Left lung (tissue), 10 donors: ENCODE measurements around the gene CCBE1. TPM values are rescaled to one million over a fixed set of nuclear protein-coding genes. Genes with fewer than 3 reads are reported as not detected.

Experiments used
- ATAC-seq: fragments of 200-7000 bp; cut with Tn5 transposase; one replicate; pipeline ENCODE4 v1.9.1; 2020; ENCODE audit warnings: moderate library complexity
- DNase-seq, 4 donors: peaks; one replicate each; pipeline ENCODE4 v3.0.0-alpha.2; 2013 to 2020
- H3K27ac ChIP-seq, 2 donors: fragments of 200-600 bp; sonication (generic) in 1 of 2; one replicate each; pipeline versions ENCODE4 v1.5.0 to v1.8.0; 2020 to 2021
- H3K27me3 ChIP-seq, 2 donors: fragments of 200-600 bp; sonication (generic) in 1 of 2; one replicate each; pipeline versions ENCODE4 v1.5.0 to v1.8.0; 2020 to 2021
- H3K36me3 ChIP-seq, 2 donors: fragments of 200-600 bp; sonication (generic) in 1 of 2; one replicate each; pipeline versions ENCODE4 v1.5.0 to v1.8.0; 2020 to 2021
- H3K4me1 ChIP-seq, 2 donors: fragments of 200-600 bp; one replicate each; pipeline ENCODE4 v1.8.0; 2021
- H3K4me3 ChIP-seq, 2 donors: fragments of 200-600 bp; sonication (generic) in 1 of 2; one replicate each; pipeline versions ENCODE4 v1.5.0 to v1.8.0; 2020 to 2021; ENCODE audit warnings: mild to moderate bottlenecking in 1 of 2
- H3K9me3 ChIP-seq, 2 donors: fragments of 200-600 bp; sonication (generic) in 1 of 2; one replicate each; pipeline versions ENCODE4 v1.5.0 to v1.8.0; 2020 to 2021
- CTCF ChIP-seq, 2 donors: fragments of 200-600 bp; sonication (generic) in 1 of 2; IDR thresholded peaks; one replicate each; pipeline versions ENCODE4 v1.5.0 to v1.8.0; 2021; ENCODE audit warnings: antibody characterized with exemption in 2 of 2
- intact Hi-C, 2 donors: fragments of 100-400 bp; cut with DNase I; formaldehyde crosslinking; loops; one replicate each; pipeline versions ENCODE4 v1.11.2 to v1.14.2; 2022
- polyA plus RNA-seq, 6 donors: library from polyadenylated mRNA; unstranded; fragments of 120-200 nt; gene quantifications; one replicate each; pipeline ENCODE4 v1.2.1, GENCODE V29; 2013; ENCODE audit not compliant: insufficient read length in 6 of 6
- total RNA-seq, 2 donors: library from RNA; stranded (reverse); fragmentation: NEBNext Ultra II Directional; extraction: Animal tissue kit (Norgen Biotek cat#: 25700); gene quantifications; one replicate each; pipeline ENCODE4 v1.2.1, GENCODE V29; 2021
- donor health status: DM: no; HTN: yes; CAD: no.
- donor health status: DM: no; HTN: no; CAD: no.

Gene CCBE1
- total and polyA plus RNA-seq, 8 donors, result 16.0 to 96.5 (median 84.1) TPM

- intact Hi-C loops, result no loop called here
- no peak for TF ChIP-seq CTCF (IDR thresholded peaks at IDR 0.05)
- no peak overlapping the region for H3K4me3 ChIP-seq
- H3K27ac ChIP-seq, result no peak overlapping the region
- ATAC-seq (no peak), DNase-seq (no peak)
- no peaks in the 10 kb centered on the region for H3K27me3 ChIP-seq
- no peaks in the 10 kb centered on the region for H3K36me3 ChIP-seq
- peaks cover 0 to 3% of the 10 kb centered on the region in 2 donors for H3K4me1 ChIP-seq
- no peaks in the 10 kb centered on the region for H3K9me3 ChIP-seq
These were observed 217.4 kb downstream of the CCBE1 start for GRCh38 chr18:59479776-59480175.

GRCh38 chr18:59478591-59478990 lies 218.6 kb downstream of the CCBE1 start:
- no peaks in the 10 kb centered on the region for H3K4me1 ChIP-seq
- H3K4me3 ChIP-seq, result no peak overlapping the region
- intact Hi-C loops, result no loop called here
- no peak for TF ChIP-seq CTCF (IDR thresholded peaks at IDR 0.05)
- H3K27me3 ChIP-seq, result no peaks in the 10 kb centered on the region
- no peak for ATAC-seq
- H3K27ac ChIP-seq, result no peak overlapping the region
- peak in 2 of 4 donors; percentile 73 to 77 for DNase-seq
- H3K36me3 ChIP-seq, result no peaks in the 10 kb centered on the region
- H3K9me3 ChIP-seq, result no peaks in the 10 kb centered on the region

- Histone ChIP-seq H3K27ac (no peak overlapping the region), H3K4me1 (no peaks in the 10 kb centered on the region), H3K27me3 (no peaks in the 10 kb centered on the region), H3K9me3 (no peaks in the 10 kb centered on the region), H3K4me3 (no peak overlapping the region), H3K36me3 (no peaks in the 10 kb centered on the region)
- no peak for DNase-seq
- no peak for ATAC-seq
- no peak for TF ChIP-seq CTCF (IDR thresholded peaks at IDR 0.05)
- intact Hi-C loops, result no loop called here
These were observed 219.4 kb downstream of the CCBE1 start for GRCh38 chr18:59477849-59478248.

DNA sequence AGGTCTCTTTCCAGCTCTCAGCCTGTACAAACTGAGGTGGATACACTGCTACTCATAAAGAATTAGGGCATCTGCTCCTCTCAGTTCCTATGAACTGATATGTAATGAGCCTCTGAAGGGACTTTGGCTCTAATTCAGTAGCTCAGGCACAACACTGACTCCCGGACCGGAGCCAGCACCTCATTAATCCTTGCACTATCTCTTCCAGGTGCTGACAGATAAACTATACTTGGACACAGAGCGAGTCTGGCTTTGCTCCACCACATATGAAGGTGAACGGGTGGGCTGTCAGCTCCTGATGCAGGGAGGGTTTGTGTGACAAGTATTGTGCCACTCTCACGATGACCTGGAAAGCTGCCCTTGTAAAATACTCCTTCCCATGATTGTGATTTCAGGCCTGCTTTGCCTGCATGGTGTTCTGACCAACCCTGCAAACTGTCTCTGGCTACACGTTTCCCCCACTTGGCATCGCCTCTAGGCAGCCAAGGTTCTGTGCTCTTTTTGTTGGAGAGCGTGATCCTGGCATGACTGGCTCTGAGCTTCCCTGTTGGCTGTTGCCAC lies 226.6 kb downstream of the CCBE1 start:
- intact Hi-C loops, result no loop called here
- no peaks in the 10 kb centered on the region for H3K9me3 ChIP-seq
- no peak overlapping the region for H3K27ac ChIP-seq
- no peak overlapping the region for H3K4me3 ChIP-seq
- TF ChIP-seq CTCF (IDR thresholded peaks at IDR 0.05), result no peak
- ATAC-seq (no peak), DNase-seq (no peak)
- H3K27me3 ChIP-seq, result no peaks in the 10 kb centered on the region
- H3K4me1 ChIP-seq, result no peaks in the 10 kb centered on the region
- no peaks in the 10 kb centered on the region for H3K36me3 ChIP-seq

- no peaks in the 10 kb centered on the region for H3K27me3 ChIP-seq
- intact Hi-C loops, result no loop called here
- ATAC-seq (peak; percentile 54), DNase-seq (no peak)
- H3K4me1 ChIP-seq, result no peaks in the 10 kb centered on the region
- no peaks in the 10 kb centered on the region for H3K9me3 ChIP-seq
- no peaks in the 10 kb centered on the region for H3K36me3 ChIP-seq
- H3K4me3 ChIP-seq, result no peak overlapping the region
- H3K27ac ChIP-seq, result no peak overlapping the region
- TF ChIP-seq CTCF (IDR thresholded peaks at IDR 0.05), result no peak
These were observed 227.6 kb downstream of the CCBE1 start for GRCh38 chr18:59469463-59470180.
